Measurements from ENCODE around the gene BRIP1. TPM values are rescaled to one million over a fixed set of nuclear protein-coding genes. Genes with fewer than 3 reads are reported as not detected.
A peak's percentile ranks its signal among the peaks of the same experiment; 100 is the strongest.

BRIP1 gene
- polyA plus RNA-seq, 2 of the 4 experiments (the other 2 are of a cell fraction), result 8.0 to 11.5 TPM

- Histone ChIP-seq H3K4me2 (no peak overlapping the region), H3K4me1 (no peaks in the 10 kb centered on the region), H3K9me3 (peaks cover 12% of the 10 kb centered on the region; the same call in 2 of the 3 replicates), H3K4me3 (no peak overlapping the region), H3K27ac (no peak overlapping the region)
- ChIA-PET CTCF (interaction anchor here (0.9 to 1.7 kb wide), 3 partner anchors 23 to 197 kb away, joined by 3 to 4 read pairs (median 3); no protein-coding TSS in a partner anchor), POLR2A (no interaction called here)
- DNase-seq (ENCODE audit: low read depth in 1 of 2, low spot score in 1 of 2) (no peak), FAIRE-seq (no peak), ATAC-seq (no peak)
- no peak for TF ChIP-seq HOXA7 (CRISPR knock-in tag; IDR thresholded peaks at IDR 0.05)
- TF ChIP-seq POLR2AphosphoS2 (conservative IDR thresholded peaks at IDR 0.05; ENCODE audit: low read length), result no peak
- WGBS (ENCODE audit: missing lambda C conversion rate), result 9% methylated on average over 1 of the region's 1 CpG
These were observed 223.5 kb downstream of the BRIP1 start for GRCh38 chr17:61639818-61640217.

DNA sequence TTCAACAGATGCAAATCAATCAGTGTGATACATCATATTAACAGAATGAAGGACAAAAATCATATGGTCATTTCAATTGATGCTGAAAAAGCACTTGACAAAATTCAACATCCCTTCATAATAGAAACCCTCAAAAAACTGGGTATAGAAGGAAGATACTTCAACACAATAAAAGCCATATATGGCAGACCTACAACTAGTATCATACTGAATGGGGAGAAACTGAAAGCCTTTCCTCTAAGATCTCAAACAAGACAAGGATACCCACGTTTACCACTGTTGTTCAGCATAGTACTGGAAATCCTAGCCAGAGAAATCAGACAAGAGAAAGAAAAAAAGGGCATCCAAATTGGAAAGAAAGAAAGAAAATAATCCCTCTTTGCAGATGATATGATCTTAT lies 225.2 kb downstream of the BRIP1 start:
- 0% methylated on average over 1 of the region's 1 CpG for WGBS (ENCODE audit: missing lambda C conversion rate)
- peaks cover 16% of the 10 kb centered on the region; the same call in 2 of the 3 replicates for H3K9me3 ChIP-seq
- no peaks in the 10 kb centered on the region for H3K4me1 ChIP-seq
- FAIRE-seq (no peak), ATAC-seq (no peak), DNase-seq (ENCODE audit: low read depth in 1 of 2, low spot score in 1 of 2) (no peak)
- no peak overlapping the region for H3K4me2 ChIP-seq
- TF ChIP-seq JUN (IDR thresholded peaks at IDR 0.05) (no peak), HOXB5 (CRISPR knock-in tag; IDR thresholded peaks at IDR 0.05) (no peak), RARB (CRISPR knock-in tag; IDR thresholded peaks at IDR 0.05) (no peak), FOXS1 (CRISPR knock-in tag; IDR thresholded peaks at IDR 0.05) (no peak), CEBPB (IDR thresholded peaks at IDR 0.05) (no peak), POLR2AphosphoS2 (conservative IDR thresholded peaks at IDR 0.05; ENCODE audit: low read length) (no peak), PBX3 (IDR thresholded peaks at IDR 0.05) (no peak)
- no peak overlapping the region for H3K4me3 ChIP-seq
- CTCF ChIA-PET, result no interaction called here
- POLR2A ChIA-PET, result no interaction called here
- no peak overlapping the region for H3K27ac ChIP-seq

- DNase-seq (ENCODE audit: low read depth in 1 of 2, low spot score in 1 of 2) (peak in 1 of 2 experiments; percentile 66), ATAC-seq (peak in 1 of 2 experiments; percentile 68; a peak in 3 of 6 replicates), FAIRE-seq (peak; percentile 98)
- CTCF ChIA-PET, result interaction anchor here (0.6 to 3.1 kb wide), 16 partner anchors 9 to 465 kb away, joined by 3 to 23 read pairs (median 4); no protein-coding TSS in a partner anchor
- no peaks in the 10 kb centered on the region for H3K4me1 ChIP-seq
- no peak overlapping the region for H3K27ac ChIP-seq
- no peak overlapping the region for H3K4me2 ChIP-seq
- 2% methylated on average over 3 of the region's 3 CpGs for WGBS (ENCODE audit: missing lambda C conversion rate)
- H3K4me3 ChIP-seq, result no peak overlapping the region
- TF ChIP-seq RAD21 (conservative IDR thresholded peaks at IDR 0.05 in 1 of 2, IDR thresholded peaks at IDR 0.05 in 1 of 2) (peak; percentile 88 to 98), PBX3 (IDR thresholded peaks at IDR 0.05) (no peak), ESRRA (IDR thresholded peaks at IDR 0.05; ENCODE audit: borderline replicate concordance, low read length) (no peak), GATA3 (IDR thresholded peaks at IDR 0.05; ENCODE audit: borderline replicate concordance) (no peak), FOSB (CRISPR knock-in tag; IDR thresholded peaks at IDR 0.05) (no peak), BHLHE40 (IDR thresholded peaks at IDR 0.05; ENCODE audit: low read depth, low read length) (no peak), SMC3 (IDR thresholded peaks at IDR 0.05) (peak; percentile 83), HOXB5 (CRISPR knock-in tag; IDR thresholded peaks at IDR 0.05) (no peak)
- TF ChIP-seq, protein P1, sequence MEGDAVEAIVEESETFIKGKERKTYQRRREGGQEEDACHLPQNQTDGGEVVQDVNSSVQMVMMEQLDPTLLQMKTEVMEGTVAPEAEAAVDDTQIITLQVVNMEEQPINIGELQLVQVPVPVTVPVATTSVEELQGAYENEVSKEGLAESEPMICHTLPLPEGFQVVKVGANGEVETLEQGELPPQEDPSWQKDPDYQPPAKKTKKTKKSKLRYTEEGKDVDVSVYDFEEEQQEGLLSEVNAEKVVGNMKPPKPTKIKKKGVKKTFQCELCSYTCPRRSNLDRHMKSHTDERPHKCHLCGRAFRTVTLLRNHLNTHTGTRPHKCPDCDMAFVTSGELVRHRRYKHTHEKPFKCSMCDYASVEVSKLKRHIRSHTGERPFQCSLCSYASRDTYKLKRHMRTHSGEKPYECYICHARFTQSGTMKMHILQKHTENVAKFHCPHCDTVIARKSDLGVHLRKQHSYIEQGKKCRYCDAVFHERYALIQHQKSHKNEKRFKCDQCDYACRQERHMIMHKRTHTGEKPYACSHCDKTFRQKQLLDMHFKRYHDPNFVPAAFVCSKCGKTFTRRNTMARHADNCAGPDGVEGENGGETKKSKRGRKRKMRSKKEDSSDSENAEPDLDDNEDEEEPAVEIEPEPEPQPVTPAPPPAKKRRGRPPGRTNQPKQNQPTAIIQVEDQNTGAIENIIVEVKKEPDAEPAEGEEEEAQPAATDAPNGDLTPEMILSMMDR (IDR thresholded peaks at IDR 0.05), result peak; percentile 91
- POLR2A ChIA-PET, result no interaction called here
- H3K9me3 ChIP-seq, result peaks cover 16% of the 10 kb centered on the region; the same call in 2 of the 3 replicates
These were observed 227.4 kb downstream of the BRIP1 start for GRCh38 chr17:61635913-61636432.
